Measurements from ENCODE around the gene TBC1D22A. TPM values are rescaled to one million over a fixed set of nuclear protein-coding genes. Genes with fewer than 3 reads are reported as not detected.

Gene TBC1D22A
- polyA plus RNA-seq, 1 experiment = 19.8 TPM

DNA sequence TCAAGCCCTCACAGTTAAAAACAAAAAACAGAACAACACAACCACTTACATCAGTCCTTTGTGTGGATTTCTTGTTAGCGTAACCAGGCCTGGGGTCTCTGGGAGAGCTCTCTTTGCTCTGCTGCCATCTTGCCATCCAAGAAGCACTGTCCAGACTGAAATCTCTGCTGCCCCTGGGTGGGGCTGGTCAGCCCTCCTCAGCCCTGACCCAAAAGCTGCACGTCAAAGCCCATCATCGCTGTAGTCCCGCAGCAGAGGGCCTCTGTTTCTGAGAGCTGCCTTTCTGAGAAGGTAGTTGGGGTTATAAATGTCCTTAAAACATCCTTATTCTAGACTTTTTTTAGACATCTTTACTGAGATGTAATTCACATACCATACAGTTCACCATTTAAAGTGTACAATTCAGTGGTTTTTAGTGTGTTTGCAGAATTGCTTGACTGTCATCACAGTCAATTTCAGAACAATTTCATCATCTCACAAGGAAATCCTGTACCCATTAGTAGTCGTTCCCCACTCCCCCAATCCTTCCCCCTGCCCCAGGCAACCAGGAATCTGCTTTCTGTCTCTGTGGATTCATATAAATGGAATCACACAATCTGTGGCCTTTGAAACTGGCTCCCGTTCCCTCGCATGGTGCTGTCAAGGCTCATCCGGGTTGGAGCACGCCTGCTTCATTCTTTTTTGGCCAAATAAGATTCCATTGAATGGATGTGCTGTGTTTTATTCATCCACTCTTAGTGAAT lies 94.9 kb downstream of the TBC1D22A start:
- Histone ChIP-seq H3K4me3 (ENCODE audit: low read depth, low read length) (no peak overlapping the region), H3K27me3 (ENCODE audit: control insufficient read depth, insufficient read depth, low read length) (no peaks in the 10 kb centered on the region), H3K9me3 (ENCODE audit: control insufficient read depth, insufficient read depth, low read length) (peaks cover 13% of the 10 kb centered on the region), H3K27ac (ENCODE audit: low read depth, low read length) (no peak overlapping the region)
- no peak for DNase-seq (ENCODE audit: low read depth, low spot score)
- CTCF ChIA-PET = no interaction called here
- POLR2A ChIA-PET = no interaction called here
- TF ChIP-seq, protein P1, sequence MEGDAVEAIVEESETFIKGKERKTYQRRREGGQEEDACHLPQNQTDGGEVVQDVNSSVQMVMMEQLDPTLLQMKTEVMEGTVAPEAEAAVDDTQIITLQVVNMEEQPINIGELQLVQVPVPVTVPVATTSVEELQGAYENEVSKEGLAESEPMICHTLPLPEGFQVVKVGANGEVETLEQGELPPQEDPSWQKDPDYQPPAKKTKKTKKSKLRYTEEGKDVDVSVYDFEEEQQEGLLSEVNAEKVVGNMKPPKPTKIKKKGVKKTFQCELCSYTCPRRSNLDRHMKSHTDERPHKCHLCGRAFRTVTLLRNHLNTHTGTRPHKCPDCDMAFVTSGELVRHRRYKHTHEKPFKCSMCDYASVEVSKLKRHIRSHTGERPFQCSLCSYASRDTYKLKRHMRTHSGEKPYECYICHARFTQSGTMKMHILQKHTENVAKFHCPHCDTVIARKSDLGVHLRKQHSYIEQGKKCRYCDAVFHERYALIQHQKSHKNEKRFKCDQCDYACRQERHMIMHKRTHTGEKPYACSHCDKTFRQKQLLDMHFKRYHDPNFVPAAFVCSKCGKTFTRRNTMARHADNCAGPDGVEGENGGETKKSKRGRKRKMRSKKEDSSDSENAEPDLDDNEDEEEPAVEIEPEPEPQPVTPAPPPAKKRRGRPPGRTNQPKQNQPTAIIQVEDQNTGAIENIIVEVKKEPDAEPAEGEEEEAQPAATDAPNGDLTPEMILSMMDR (IDR thresholded peaks at IDR 0.05; ENCODE audit: low read depth, low read length) = no peak

DNA sequence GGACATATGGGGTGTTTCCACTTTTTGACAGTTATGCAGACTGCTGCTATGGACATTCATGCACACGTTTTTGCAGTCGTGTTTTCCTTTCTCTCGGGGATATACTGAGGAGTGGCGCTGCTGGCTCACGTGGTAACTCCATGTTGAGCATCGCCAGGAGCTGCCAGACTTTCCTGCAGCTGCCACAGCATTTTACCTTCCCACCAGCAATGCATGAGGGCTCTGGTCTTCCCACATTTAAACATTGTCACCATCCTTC lies 95.4 kb downstream of the TBC1D22A start:
- Histone ChIP-seq H3K27ac (ENCODE audit: low read depth, low read length) (no peak overlapping the region), H3K9me3 (ENCODE audit: control insufficient read depth, insufficient read depth, low read length) (peaks cover 13% of the 10 kb centered on the region), H3K27me3 (ENCODE audit: control insufficient read depth, insufficient read depth, low read length) (no peaks in the 10 kb centered on the region), H3K4me3 (ENCODE audit: low read depth, low read length) (no peak overlapping the region)
- ChIA-PET CTCF (no interaction called here), POLR2A (no interaction called here)
- DNase-seq (ENCODE audit: low read depth, low spot score) = no peak
- TF ChIP-seq, protein P1 (IDR thresholded peaks at IDR 0.05; ENCODE audit: low read depth, low read length) = no peak

DNA sequence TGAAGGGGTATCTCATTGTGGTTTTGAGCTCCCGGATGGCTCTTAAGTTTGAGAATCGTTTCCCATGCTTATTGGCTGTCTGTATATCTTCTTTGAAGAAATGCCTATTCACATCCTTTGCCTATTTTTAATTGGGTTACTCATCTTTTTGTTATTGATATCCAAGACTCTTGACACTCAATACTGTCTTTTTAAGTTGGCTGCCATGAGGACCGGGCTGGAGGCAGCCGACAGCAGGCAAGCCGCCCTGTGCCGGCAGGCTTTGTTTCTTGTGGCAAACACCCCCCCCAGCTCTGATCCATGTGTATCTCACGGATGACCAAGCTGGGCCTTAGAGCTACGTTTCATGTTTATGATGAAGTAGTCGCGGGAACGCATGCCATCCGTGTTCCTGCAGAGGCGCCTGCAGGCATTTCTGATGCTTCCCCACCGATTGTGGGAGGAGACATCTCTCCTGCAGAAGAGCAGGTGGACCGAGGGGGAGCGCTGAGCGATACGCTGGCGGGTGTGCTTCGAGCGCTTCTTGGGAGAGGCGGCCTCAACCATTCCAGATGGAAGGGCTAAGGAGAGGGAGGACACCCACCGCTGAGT lies 95.8 kb downstream of the TBC1D22A start:
- Histone ChIP-seq H3K4me3 (ENCODE audit: low read depth, low read length) (no peak overlapping the region), H3K9me3 (ENCODE audit: control insufficient read depth, insufficient read depth, low read length) (peaks cover 13% of the 10 kb centered on the region), H3K27me3 (ENCODE audit: control insufficient read depth, insufficient read depth, low read length) (no peaks in the 10 kb centered on the region), H3K27ac (ENCODE audit: low read depth, low read length) (no peak overlapping the region)
- TF ChIP-seq, protein P1 (IDR thresholded peaks at IDR 0.05; ENCODE audit: low read depth, low read length) = no peak
- POLR2A ChIA-PET = no interaction called here
- DNase-seq (ENCODE audit: low read depth, low spot score) = no peak
- CTCF ChIA-PET = no interaction called here

DNA sequence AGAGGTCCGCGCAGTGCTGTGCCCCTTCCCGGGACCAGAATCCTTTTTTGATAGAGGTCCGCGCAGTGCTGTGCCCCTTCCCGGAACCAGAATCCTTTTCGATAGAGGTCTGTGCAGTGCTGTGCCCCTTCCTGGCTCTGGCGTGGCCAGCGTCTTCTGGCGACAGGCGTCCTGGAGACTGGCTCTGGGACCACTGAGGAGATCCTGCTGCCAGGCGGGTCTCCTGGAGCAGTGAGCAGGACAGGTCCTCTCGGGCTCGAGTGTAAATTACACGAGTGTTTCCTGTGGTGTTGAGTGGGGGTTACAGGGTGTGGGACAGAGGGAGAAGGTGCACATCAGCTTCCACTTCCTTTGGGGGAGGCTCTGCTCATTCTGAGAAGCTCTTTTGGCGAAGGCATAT lies 98.1 kb downstream of the TBC1D22A start:
- peaks cover 13% of the 10 kb centered on the region for H3K9me3 ChIP-seq (ENCODE audit: control insufficient read depth, insufficient read depth, low read length)
- ChIA-PET CTCF (no interaction called here), POLR2A (no interaction called here)
- H3K27me3 ChIP-seq (ENCODE audit: control insufficient read depth, insufficient read depth, low read length) = no peaks in the 10 kb centered on the region
- DNase-seq (ENCODE audit: low read depth, low spot score) = no peak
- no peak overlapping the region for H3K27ac ChIP-seq (ENCODE audit: low read depth, low read length)
- H3K4me3 ChIP-seq (ENCODE audit: low read depth, low read length) = no peak overlapping the region
- TF ChIP-seq, protein P1 (IDR thresholded peaks at IDR 0.05; ENCODE audit: low read depth, low read length) = no peak

DNA sequence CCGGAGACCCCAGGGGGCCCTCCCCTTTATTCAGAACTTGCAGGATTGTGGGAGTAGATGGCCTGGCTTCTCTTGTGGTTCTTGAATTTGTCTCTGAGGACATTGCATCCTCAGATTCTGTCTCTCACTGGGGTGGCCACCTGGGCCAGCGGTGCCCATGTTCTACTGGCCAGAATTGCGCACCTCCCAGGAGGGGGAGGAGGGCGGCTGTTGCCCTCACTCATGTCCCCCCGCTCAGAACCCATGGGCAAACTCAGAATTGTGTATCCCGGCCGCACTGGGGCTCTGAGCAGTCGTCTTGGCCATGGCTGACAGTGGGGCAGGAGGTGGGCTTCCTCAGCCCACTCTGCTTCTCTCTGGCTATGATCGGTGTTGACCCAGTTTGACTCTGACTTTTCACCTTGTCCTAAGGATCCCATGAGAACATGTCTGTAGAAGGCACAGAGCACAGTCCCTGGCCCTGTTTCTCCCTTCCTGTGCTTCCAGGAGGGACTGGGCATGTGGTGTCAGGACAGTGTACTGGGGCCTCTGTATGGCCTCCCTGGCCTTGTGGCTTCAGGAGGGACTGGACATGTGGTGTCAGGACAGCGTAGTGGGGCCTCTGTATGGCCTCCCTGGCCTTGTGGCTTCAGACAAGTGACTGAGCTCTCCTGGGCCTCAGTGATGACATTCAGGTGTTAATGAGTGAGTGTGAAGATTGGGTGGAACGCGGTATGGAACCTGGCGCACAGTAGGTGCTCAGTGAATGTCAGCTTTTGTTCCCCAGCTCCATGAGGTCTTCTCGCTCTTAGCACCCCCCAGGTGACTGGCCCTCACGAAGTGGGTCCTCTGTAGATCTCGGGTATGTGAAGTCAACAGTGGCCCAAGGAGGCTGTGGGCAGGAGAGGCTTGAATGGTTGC lies 99.3 kb downstream of the TBC1D22A start:
- TF ChIP-seq, protein P1 (IDR thresholded peaks at IDR 0.05; ENCODE audit: low read depth, low read length) = no peak
- Histone ChIP-seq H3K27ac (ENCODE audit: low read depth, low read length) (no peak overlapping the region), H3K4me3 (ENCODE audit: low read depth, low read length) (no peak overlapping the region), H3K9me3 (ENCODE audit: control insufficient read depth, insufficient read depth, low read length) (peaks cover 15% of the 10 kb centered on the region), H3K27me3 (ENCODE audit: control insufficient read depth, insufficient read depth, low read length) (no peaks in the 10 kb centered on the region)
- ChIA-PET CTCF (no interaction called here), POLR2A (no interaction called here)
- DNase-seq (ENCODE audit: low read depth, low spot score) = no peak

All from AG04450 (cell line).